ENCODE results near the gene GUK1.

DNA sequence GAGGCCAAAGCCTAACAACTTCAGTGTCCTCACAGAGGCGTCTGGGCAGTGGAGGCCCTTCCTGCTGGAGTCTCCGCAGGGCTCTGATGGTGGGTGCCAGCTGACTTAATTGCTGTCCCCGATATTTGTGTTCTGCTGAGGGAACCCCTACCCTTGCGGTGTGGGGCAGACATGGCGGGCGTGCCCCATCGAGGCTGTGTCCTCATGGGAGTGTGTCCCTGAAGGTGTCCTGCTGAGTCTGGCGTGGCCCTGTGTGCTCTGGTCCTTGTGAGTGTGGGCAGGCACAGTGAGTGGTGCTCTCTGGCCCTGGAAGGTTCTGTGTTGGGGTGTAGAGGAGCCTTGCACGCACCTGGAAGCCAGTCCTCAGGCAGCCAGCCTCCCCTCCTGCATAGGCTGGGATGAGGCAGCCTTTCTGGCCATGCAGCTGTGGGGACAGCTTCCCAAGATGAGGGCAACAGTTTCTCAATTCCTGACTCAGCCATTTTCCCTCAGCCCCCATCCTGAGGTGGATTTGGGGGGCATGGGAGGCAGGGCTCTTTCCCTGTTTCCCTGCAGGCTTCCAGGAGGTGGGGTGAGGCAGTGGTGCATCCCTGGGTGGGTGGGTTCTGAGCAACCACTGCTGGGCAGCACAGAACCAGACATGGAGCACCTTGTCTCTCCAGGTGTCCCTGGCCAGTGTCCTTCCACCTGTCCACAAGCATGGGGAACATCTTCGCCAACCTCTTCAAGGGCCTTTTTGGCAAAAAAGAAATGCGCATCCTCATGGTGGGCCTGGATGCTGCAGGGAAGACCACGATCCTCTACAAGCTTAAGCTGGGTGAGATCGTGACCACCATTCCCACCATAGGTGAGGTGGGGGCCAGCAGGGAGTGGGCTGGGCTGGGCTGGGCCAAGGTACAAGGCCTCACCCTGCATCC is 43.4 kb upstream of the GUK1 start:
- TF ChIP-seq POLR2A (IDR thresholded peaks at IDR 0.05; ENCODE audit: low read depth, low read length) (no peak), RCOR1 (IDR thresholded peaks at IDR 0.05; ENCODE audit: insufficient replicate concordance, low read length) (no peak), SMC3 (IDR thresholded peaks at IDR 0.05; ENCODE audit: low read depth, low read length) (no peak)
- TF ChIP-seq, protein P1, sequence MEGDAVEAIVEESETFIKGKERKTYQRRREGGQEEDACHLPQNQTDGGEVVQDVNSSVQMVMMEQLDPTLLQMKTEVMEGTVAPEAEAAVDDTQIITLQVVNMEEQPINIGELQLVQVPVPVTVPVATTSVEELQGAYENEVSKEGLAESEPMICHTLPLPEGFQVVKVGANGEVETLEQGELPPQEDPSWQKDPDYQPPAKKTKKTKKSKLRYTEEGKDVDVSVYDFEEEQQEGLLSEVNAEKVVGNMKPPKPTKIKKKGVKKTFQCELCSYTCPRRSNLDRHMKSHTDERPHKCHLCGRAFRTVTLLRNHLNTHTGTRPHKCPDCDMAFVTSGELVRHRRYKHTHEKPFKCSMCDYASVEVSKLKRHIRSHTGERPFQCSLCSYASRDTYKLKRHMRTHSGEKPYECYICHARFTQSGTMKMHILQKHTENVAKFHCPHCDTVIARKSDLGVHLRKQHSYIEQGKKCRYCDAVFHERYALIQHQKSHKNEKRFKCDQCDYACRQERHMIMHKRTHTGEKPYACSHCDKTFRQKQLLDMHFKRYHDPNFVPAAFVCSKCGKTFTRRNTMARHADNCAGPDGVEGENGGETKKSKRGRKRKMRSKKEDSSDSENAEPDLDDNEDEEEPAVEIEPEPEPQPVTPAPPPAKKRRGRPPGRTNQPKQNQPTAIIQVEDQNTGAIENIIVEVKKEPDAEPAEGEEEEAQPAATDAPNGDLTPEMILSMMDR (conservative IDR thresholded peaks at IDR 0.05; ENCODE audit: low read depth, low read length): no peak
